HG03175 (cell line): ENCODE data around the gene SLC35A2.
A peak's percentile ranks its signal among the peaks of the same experiment; 100 is the strongest.
"Not testable (repeated sequence)": the region's sequence is repeated elsewhere in the genome, so short reads cannot be mapped to it uniquely, and the experiment has no call there.

ENCODE experiments used
- ATAC-seq: cut with Tn5 transposase; IDR thresholded peaks from one replicate; pipeline ENCODE4 v1.9.1; 2021; ENCODE audit warnings: mild to moderate bottlenecking, moderate library complexity; ENCODE audit not compliant: unreplicated experiment

The SLC35A2 gene

DNA sequence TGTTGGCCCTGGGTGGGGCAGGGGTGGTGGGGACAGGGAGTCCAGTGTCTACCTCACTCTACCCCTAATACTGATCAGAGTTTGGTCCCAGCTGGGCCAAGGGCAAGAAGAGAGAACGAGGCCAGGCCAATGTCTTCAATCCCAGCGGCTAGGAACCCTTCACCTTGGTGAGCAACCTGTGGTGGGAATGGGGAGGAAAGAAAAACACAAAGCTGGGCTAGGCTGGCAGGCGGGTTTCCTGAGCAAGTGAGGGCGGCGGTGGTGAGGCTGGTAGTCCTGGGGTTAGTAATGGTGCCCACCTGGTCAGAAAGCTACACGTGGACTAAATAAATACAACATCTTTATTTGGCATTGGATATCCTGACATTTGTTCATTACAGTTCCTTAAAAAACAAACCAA is 8.2 kb downstream of the SLC35A2 start:
- no peak for ATAC-seq

DNA sequence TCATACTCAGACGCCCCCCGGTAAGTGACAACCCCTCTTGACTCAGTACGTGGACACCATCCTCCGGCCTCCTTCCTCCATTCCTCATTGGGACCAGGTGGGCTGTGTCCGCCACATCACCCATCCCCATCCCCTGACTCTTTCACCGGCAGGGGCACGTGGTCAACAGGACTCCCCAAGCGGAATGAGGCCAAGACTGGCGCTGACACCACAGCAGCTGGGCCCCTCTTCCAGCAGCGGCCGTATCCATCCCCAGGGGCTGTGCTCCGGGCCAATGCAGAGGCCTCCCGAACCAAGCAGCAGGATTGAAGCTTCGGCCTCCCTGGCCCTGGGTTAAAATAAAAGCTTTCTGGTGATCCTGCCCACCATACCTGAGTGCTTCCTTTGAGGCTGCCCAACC is 8.7 kb downstream of the SLC35A2 start:
- no peak for ATAC-seq

DNA sequence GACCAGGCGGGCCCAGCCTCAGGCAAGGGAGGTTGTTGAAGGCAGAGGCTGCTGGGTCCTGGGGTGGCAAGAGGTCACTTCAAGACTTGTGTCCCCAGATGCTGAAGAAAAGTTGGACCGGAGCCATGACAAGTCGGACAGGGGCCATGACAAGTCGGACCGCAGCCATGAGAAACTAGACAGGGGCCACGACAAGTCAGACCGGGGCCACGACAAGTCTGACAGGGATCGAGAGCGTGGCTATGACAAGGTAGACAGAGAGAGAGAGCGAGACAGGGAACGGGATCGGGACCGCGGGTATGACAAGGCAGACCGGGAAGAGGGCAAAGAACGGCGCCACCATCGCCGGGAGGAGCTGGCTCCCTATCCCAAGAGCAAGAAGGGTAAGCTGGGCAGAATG is 9.3 kb downstream of the SLC35A2 start:
- no peak for ATAC-seq

DNA sequence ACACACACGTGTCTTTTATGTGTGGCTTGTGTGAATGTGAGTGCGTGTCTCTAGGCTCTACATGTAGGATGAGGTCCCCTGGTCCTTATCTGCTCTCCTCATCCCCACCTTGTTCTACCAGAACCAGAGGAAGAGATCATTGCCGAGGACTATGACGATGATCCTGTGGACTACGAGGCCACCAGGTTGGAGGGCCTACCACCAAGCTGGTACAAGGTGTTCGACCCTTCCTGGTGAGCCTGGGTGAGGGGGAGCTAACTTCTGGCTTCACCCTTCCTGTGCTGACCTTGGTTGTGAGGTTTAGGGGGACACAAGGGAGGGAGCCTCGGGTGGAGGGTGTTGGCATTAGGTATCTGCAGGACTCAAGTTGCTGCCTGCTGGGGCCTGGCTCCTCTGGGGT is 10.4 kb downstream of the SLC35A2 start:
- ATAC-seq = no peak

DNA sequence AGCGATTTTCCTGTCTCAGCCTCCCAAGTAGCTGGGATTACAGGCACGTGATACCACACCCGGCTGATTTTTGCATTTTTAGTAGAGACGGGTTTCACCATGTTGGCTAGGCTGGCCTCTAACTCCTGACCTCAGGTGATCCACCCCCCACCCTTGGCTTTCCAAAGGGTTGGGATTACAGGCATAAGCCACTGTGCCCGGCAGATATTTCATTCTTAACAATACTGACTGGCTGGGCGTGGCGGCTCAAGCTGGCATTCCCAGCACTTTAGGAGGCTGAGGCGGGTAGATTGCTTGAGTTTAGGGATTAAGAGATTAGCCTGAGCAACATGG is 12.4 kb downstream of the SLC35A2 start:
- ATAC-seq = no peak

DNA sequence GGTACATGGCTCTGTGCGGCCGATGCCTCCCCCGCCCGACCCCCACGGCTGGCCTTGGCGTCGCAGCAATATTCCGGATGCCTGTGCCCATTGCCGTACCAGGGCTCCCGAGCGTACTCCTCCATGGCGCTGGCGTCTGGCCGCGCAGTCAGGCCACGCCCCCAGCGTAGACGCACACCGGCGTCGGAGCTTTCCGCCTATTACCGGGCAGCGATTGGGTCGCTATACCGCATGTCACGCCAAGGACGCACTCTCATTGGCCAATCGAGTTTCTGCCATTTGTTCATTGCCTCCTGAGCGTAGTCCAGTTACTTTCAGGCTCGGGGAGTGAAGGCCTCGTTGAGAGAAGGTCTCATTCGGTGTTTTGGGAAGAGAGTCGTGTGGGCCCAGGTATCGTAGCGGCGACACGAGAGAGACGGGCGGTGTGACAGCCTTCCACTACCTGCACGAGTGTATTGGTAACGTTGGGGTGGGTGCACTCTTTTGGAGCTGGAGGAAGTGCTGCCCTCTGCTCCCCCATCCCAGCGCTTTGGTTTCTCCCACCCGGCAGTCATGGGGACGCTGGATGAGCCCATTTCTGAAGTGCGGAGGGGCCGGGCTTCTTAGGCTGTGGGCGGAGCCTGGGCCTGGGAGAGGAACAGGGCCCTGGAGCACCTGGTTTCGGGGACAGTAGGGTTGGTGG is 13.7 kb downstream of the SLC35A2 start, which contains the start of the genes PQBP1 and TIMM17B:
PQBP1 (plus strand) TSS at position 306 of the 682 bp plus-strand sequence. CDS start 580 bp downstream, outside the sequence.
TIMM17B (minus strand) TSS at position 144 of the 682 bp plus-strand sequence; CDS start at position 125, 19 bp downstream.
- ATAC-seq = peak; percentile 89

DNA sequence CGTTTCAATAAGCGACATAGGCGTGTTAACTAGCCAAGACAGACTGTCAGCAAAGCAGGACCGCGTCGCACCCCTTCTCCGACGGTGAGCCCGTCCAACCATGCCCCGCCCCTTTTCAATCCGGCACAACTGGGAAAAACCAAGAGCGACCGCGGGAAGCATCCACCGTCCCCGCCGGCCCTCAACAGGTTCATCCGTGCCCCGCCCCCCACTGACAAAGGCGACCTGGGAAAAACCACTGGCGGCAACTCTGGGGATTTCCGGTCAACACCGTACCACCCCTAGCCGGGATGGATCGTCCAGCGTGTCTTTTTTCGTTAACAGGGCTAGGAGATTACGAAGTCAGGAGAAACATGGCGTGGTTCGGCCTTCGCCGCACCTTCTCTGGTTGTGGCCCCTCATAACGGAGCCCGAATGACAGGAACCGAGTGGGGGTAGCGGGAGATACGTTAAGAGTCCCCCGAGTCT is 14.3 kb downstream of the SLC35A2 start:
- ATAC-seq = peak; percentile 17

DNA sequence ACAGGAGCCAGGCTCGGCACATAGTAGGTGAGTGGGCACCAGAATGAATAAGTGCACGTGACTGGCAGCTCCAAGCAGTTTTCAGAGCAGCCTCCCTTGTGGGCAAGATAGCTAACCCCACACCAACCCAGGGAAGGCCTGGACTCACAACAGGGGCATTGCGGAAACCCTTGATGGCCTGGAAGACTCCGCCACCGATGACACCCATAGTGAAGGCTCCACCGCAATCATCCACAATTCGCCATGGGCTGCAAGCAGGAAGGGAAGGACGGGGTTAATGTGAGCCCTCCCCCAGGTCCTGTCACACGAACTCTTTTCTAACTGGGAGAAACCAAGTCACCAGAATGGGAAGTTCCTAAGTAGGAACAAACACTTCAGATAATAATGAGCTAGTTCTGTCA is 14.8 kb downstream of the SLC35A2 start:
- ATAC-seq = no peak

DNA sequence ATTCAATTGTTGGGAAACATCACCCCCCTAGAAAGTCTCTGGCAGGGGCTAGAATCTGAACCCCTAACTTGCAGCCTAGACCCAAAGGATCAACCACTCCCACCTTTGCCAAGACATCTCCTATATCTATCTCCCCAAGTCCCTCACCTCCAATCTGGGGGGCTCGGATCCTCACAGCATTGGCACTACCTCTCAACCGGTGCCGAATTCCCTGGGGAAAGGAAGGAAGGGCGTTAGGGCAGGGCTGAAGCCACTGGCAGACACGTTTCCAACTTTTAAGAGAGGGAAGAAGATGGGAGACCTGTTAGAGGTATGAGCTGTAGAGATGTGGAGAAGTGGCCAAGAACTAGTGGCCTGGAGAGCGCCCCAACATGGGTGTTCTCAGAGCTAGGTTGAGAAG is 16.6 kb downstream of the SLC35A2 start:
- ATAC-seq = no peak

DNA sequence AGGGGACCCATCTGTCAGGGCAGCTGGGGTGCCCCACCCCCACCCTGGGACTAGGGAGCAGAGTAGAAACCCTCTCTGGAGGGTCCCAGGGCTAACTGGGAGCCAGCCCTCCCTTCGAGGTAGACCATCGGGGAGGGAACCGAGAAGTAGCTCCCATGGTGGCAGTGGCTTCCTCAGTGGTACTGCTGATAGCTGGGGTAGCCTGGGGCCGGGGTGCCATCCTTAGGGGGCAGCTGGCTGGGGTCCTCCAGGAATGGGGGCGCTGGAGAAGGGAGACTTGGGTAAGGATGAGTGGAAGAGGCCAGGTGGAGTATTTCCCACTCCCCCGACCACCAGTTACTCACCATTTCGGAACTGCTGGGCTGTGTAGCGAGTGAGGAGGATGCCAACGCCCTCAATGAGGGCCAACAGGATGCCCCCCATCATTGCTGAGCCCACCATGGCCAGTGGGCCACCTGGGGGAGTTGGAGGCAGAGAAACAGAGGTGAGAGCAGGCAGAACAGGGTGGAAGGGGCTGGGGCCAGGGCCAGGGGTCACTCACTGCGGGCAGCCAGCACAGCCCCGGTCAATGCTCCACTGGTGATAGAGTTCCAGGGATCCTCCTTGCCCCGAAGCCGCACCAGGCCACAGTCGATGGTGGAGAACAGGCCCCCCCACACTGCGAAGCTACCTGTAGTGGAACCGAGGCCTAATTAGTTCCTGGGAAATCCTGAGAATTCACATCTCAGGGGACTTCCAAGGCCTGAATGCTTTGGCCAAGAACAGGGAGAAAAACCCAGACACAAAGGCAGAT is 17.7 kb downstream of the SLC35A2 start:
- ATAC-seq = no peak

DNA sequence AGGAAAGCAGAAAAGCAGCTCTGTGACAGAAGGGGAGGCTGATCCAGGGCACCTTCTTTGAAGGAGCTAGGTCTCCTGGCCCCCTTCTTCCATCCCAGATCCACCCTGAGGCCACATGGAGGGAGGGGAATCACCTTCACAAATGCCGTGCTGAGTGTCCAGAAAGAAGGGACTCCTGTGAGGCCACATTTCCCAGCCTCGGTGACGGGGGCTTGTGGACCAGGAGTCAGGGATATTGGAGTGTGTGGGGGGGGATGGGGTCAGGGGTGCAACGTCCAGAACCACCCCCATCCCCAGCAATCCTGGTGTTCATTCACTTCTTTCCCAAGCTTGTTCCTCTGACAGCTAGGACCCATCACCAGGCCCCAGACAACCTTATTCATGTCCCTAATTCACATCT is 18.6 kb downstream of the SLC35A2 start:
- ATAC-seq = no peak

DNA sequence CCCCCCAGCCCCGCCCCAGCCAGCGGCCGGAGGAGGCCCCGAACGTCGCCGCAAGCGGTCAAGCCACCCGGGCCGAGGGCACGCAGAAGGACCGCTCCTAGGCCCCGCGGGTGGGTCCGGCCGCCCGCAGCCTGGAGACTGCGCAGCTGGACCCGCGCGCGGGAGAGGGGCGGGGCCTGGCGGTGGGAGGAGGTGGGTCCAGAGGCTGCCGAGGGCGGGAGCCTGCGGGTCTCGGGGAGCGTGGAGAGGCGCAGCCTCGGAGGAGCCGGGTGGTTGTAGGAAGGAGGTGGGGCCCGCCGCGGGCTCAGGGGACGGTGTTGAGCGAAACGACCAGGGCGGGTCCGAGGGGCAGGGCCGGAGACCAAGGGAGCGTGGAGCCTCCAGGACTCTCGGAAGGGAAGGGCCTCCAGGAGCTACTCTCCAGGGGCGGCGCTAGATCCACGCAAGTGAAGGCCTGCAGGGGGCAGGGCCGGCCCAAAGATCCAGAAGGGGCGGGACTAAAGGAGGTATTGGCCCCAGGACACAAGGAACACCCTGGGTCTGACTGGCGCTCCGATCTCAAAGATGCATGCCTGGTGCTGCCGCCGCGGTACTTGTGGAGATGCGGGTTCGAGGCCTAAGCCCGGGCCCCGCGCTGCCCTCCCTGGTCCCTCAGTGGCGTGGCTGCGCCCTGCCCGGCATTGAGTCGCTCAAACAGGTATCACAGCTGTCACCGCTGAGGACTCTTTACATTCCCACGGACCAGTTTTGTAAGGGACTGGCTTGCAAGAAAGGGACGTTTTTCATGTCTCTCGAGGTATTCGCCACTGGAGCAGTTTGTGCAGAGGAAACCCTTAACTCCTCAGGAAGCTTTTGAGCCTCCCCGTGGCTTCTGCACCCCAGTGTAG is 19.8 kb downstream of the SLC35A2 start:
- peak; percentile 80 for ATAC-seq

DNA sequence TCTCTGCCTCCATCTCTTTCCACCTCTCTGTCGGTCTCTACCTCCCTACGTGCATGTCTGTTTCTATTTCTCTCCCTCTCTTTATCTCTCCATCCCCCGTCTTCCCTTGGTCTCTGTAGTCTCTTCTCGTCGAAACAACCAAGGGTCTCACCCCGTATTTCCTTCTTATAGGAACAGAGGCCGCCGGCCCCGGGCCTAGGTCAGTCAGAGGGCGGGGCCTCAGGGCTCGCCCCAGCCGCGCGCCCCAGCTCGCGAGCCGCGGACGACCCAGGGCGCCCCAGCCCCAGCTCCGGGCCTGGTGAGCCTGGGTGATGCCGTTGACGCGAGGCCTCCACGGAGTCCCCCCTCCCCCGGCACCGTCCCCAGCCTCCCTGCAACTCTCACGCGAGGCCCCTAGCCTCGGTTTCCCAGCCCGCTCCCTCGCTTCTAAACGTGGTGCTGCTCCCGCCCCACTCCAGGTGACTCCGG is 20.5 kb downstream of the SLC35A2 start:
- peak; percentile 38 for ATAC-seq

DNA sequence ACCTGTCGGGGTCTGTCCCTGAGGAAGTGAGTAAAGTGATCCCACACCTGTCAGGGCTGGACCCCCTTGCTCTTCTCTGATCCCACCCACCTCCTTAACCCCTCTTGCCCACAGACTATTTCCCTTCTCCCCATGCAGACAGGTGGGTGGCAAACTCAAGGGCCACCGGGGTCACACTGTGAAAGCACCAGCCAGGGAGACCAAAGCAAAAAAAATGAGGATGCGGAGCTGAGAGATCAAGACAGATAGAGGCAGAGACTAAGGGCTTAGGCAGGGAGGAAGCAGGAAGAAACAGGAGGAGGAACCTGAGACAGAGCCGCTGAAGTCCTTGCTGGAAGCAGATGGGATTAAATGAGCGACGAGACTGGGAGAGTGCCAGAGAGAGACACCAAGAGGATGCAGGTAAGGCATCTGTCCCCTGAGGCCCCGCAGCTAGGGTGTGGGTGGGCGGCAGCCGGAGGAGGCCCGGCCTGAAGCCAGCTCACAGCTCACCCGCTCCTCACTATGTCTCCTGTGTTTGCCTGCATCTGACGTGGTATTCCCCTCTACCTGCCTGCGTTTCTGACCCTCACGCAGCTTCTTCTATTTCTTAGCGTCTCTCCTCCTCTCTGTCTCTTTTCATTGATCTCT is 21.0 kb downstream of the SLC35A2 start:
- ATAC-seq = no peak

DNA sequence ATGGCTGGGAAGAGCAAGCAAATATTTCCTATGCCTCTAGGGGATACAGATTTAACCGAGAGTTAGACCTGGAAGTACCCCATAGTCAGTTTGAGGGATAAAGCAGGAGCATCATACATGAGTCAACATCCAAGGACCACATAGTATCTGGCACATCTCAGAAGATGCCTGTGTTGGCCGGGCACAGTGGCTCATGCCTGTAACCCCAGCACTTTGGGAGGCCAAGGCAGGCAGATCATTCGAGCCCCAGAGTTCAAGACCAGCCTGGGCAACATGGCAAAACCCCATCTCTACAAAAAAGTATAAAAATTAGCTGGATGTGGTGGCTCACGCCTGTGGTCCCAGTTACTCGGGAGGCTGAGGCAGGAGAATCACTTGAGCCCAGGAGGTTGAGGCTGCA is 24.9 kb downstream of the SLC35A2 start:
- ATAC-seq = not testable (repeated sequence)

DNA sequence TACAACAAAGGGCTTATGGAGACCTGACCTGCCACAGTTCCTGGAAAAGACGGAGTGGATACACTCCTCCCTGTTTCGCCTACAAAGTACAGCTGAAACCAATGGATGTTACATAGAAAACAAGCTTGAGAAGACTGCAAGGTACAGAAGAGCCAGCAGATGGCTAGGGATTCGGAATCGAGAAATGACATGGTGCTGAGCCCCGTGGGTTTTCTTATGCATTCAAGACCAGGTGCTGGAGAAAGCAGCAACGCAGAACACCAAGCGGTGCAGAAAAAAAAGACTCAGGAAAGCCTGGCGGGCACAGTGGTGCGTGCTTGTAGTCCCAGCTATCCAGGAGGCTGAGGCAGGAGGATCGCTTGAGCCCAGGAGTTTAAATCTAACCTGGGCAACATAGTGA is 27.7 kb downstream of the SLC35A2 start:
- no peak for ATAC-seq

DNA sequence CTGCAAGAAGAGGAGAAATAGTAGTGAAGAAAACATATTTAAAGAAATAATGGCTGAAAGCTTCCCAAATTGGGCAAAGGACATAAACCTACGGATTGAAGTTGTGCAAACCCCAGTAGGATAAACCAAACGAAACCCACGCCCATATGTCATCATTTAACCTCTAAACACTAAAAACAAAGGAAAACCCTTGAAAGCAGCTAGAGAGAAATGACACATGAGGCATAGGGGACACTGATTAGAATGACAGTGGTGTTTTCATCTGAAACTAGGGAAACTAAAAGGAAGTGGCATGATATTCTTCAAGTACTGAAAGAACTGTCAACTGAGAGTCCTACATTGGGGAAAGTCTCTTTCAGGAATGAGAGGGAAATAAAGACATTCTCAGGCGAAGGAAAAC is 34.5 kb downstream of the SLC35A2 start:
- not testable (repeated sequence) for ATAC-seq

DNA sequence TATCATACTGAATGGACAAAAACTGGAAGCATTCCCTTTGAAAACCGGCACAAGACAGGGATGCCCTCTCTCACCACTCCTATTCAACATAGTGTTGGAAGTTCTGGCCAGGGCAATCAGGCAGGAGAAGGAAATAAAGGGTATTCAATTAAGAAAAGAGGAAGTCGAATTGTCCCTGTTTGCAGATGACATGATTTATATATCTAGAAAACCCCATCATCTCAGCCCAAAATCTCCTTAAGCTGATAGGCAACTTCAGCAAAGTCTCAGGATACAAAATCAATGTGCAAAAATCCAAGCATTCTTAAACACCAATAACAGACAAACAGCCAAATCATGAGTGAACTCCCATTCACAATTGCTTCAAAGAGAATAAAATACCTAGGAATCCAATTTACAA is 39.4 kb downstream of the SLC35A2 start:
- not testable (repeated sequence) for ATAC-seq

DNA sequence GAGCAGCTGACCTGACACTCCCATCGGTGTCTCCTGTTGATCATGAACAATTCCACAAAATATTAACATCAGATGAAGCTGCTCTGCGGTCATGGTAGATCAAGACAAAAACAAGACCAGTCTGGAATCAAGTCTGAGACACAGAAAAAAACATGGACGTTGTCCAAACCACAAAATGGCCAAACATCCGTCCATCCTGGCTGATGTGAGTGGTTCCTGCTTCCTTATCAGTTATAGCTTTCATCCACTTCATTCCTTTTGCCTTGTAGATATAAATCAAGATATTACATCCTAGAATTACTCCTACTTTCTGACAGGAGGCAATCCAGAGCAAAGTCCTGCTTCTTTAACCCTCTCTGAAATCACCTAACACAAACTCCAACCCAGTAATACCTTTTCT is 47.2 kb downstream of the SLC35A2 start:
- ATAC-seq = no peak

DNA sequence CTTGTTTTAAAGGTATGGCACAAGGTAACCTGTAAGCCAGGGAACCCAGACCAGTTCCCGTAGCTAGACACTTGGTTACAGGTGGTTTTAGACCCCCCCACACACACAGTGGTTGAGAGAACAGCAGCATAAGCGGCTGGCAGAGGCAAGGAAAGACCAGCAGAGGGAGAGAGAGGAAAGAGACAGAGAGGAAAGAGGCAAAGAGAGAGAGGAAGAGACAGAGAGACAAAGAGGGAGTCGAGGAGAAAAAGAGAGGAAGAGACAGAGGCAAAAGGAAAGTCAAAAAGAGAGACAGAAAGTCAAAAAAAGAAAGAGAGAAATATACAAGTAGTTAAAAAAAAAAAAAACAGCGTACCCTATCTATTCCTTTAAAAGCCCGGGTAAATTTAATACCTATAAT is 56.5 kb downstream of the SLC35A2 start:
- no peak for ATAC-seq
